ENCODE data around the gene DLX1.

DLX1 gene

GRCh38 chr2:172092716-172093415 is 7.6 kb downstream of the DLX1 start:
- no peak overlapping the region for H3K4me3 ChIP-seq (ENCODE audit: low read length)
- DNase-seq (ENCODE audit: low read depth): no peak
- TF ChIP-seq CTCF (conservative IDR thresholded peaks at IDR 0.05; ENCODE audit: low read depth, low read length): no peak

DNA sequence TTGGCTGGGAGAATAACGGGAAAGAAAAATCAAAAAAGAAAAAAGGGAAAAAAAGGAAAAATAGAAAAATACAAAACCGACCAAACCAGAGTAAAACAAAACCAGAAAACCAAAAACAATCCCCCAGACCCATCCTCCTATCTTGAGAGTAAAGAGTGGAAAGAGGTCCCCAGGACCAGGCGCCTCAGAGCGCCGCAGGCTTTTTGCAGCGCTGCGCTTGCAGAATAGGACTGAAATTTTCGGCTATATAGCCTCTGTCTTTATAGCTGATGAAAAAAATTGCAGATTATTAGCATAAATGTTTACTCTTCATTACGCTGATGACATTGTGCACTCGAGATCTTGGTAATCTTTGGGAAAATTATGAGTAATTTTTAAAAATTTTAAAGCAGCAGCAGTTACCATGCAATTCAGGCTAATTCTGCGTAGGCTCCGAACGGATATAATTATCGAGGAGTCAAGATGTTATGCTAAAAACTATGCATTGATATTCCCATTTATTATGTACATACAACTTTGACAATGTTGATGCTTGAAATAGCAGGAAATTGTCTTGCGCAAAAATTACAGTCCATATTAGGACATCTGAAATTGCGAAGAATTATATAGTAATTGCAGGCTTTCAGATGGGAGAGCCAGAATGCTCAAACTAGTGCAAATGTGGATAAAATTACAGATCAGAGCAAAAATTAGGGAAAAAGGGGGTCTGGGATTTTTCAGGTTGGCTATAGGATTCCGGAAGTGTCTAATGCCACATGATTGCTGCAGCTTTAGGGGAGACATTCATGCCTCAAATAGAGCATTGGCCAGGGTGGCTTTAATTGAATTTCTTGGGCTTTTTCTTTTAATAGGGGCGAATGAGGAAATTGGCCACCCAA is 8.3 kb downstream of the DLX1 start:
- H3K4me3 ChIP-seq (ENCODE audit: low read length): no peak overlapping the region
- no peak for DNase-seq (ENCODE audit: low read depth)
- no peak for TF ChIP-seq CTCF (conservative IDR thresholded peaks at IDR 0.05; ENCODE audit: low read depth, low read length)

GRCh38 chr2:172094294-172095145 is 9.2 kb downstream of the DLX1 start:
- no peak for DNase-seq (ENCODE audit: low read depth)
- peak overlapping the region; percentile 22 for H3K4me3 ChIP-seq (ENCODE audit: low read length)
- TF ChIP-seq CTCF (conservative IDR thresholded peaks at IDR 0.05; ENCODE audit: low read depth, low read length): no peak

- TF ChIP-seq CTCF (conservative IDR thresholded peaks at IDR 0.05; ENCODE audit: low read depth, low read length): no peak
- no peak for DNase-seq (ENCODE audit: low read depth)
- peak overlapping the region; percentile 22 for H3K4me3 ChIP-seq (ENCODE audit: low read length)
Observed at GRCh38 chr2:172095146-172095904, 10.0 kb downstream of the DLX1 start.

DNA sequence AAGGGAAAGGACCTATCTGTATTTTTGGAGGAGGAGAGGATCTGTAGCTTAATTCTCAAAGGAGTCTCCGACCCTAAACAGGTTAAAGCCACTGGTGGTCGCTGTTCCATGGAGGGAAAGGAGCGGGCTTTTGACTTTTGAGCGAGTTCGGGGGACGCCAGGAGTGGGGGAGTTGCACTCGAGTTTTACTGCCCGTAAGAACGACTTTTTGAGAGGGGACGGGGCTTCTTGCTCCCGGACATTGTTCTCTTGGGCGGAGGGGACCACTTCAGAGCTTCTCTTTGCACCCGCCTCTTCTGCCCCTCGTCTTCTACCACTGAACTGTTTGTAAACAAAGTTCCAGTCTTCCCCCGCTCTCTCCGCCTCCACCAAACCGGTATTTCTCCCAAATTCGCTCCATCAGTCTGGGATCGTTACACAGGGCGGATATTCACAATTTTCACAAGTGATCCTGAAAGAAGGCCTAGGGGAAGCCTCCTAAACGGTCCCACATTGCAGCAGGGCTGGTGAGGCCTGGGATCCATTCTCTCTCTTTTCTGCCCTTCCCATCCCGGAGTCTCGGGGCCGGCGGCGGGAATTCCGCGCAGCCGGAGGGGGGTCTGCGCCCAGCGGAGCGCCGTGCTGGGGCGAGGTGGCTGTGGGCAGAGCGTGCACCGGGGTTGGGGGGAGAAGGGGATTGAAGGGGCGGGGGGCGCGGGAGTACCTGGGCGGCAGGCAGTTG is 10.8 kb downstream of the DLX1 start:
- peak; percentile 28 for TF ChIP-seq CTCF (conservative IDR thresholded peaks at IDR 0.05; ENCODE audit: low read depth, low read length)
- peak overlapping the region; percentile 33 for H3K4me3 ChIP-seq (ENCODE audit: low read length)
- DNase-seq (ENCODE audit: low read depth): no peak

Data from retinal pigment epithelial cell (primary cell).